Fibroblast of lung (primary cell): Measurements from ENCODE around the gene PMS2. TPM values are rescaled to one million over a fixed set of nuclear protein-coding genes. Genes with fewer than 3 reads are reported as not detected.
"Not testable (repeated sequence)": the region's sequence is repeated elsewhere in the genome, so short reads cannot be mapped to it uniquely, and the experiment has no call there.

ENCODE experiments used
- DNase-seq, 2 donors: peaks; one replicate each; pipeline versions ENCODE4 v3.0.0 to v3.0.0-alpha.2; 2010; ENCODE audit warnings: low read depth in 2 of 2
- H2AFZ ChIP-seq: 2 replicates; pipeline ENCODE4 v1.5.1; 2012; ENCODE audit warnings: low read length, control low read depth, inconsistent platforms
- H3K27ac ChIP-seq: 2 replicates; pipeline ENCODE4 v1.5.1; 2011; ENCODE audit warnings: low read length, control low read depth; ENCODE audit not compliant: insufficient read depth
- H3K27me3 ChIP-seq: 2 replicates; pipeline ENCODE4 v1.5.1; 2011; ENCODE audit warnings: mild to moderate bottlenecking, low read length; ENCODE audit not compliant: control insufficient read depth, insufficient read depth
- H3K36me3 ChIP-seq: 2 replicates; pipeline ENCODE4 v1.5.1; 2011; ENCODE audit warnings: low read length; ENCODE audit not compliant: control insufficient read depth, insufficient read depth
- H3K4me1 ChIP-seq: 2 replicates; pipeline ENCODE4 v1.5.1; 2011; ENCODE audit warnings: low read length; ENCODE audit not compliant: control insufficient read depth, insufficient read depth; ENCODE audit errors: extremely low read depth
- H3K4me2 ChIP-seq: 2 replicates; pipeline ENCODE4 v1.5.1; 2011; ENCODE audit warnings: low read length, control low read depth; ENCODE audit not compliant: insufficient read depth; ENCODE audit errors: extremely low read depth
- H3K4me3 ChIP-seq, 4 experiments: fragments of 200-600 bp in 1 of 4; sonication (generic) in 1 of 4; replicated peaks in 1 of 4; 2 replicates each; pipeline ENCODE4 v1.5.1; 2011 to 2016; ENCODE audit warnings: low read length in 4 of 4, low read depth in 3 of 4, mild to moderate bottlenecking in 3 of 4, control low read depth in 2 of 4, inconsistent platforms in 1 of 4, mixed read lengths in 1 of 4; ENCODE audit not compliant: insufficient read depth in 1 of 4; ENCODE audit errors: control extremely low read depth in 1 of 4
- H3K79me2 ChIP-seq: 2 replicates; pipeline ENCODE4 v1.5.1; 2012; ENCODE audit warnings: mild to moderate bottlenecking, low read length, inconsistent platforms; ENCODE audit not compliant: control insufficient read depth, insufficient read depth
- H3K9ac ChIP-seq: 2 replicates; pipeline ENCODE4 v1.5.1; 2011; ENCODE audit warnings: mild to moderate bottlenecking, low read length, control low read depth; ENCODE audit not compliant: insufficient read depth
- H3K9me3 ChIP-seq: 2 replicates; pipeline ENCODE4 v1.5.1; 2012; ENCODE audit warnings: low read depth, low read length; ENCODE audit not compliant: control insufficient read depth, insufficient read depth
- H4K20me1 ChIP-seq: 2 replicates; pipeline ENCODE4 v1.5.1; 2011; ENCODE audit warnings: low read length; ENCODE audit not compliant: control insufficient read depth, insufficient read depth; ENCODE audit errors: extremely low read depth
- polyA plus RNA-seq, 2 donors: library from polyadenylated mRNA; depleted of rRNA in 1 of 2; stranded (reverse) in 1 of 2; unstranded in 1 of 2; fragments of >200 nt; gene quantifications; 2 replicates each; pipeline ENCODE4 v1.2.1, GENCODE V29; 2011 to 2012; ENCODE audit warnings: missing spikeins in 1 of 2
- total RNA-seq: library from RNA; depleted of rRNA; stranded (reverse); fragments of >200 nt; gene quantifications from 2 replicates; pipeline ENCODE4 v1.2.1, GENCODE V29; 2014

Gene PMS2
- total and polyA plus RNA-seq, 2 donors (not counting 1 experiment from before 2014, with no cell fraction given): 7.9 to 28.1 TPM

DNA sequence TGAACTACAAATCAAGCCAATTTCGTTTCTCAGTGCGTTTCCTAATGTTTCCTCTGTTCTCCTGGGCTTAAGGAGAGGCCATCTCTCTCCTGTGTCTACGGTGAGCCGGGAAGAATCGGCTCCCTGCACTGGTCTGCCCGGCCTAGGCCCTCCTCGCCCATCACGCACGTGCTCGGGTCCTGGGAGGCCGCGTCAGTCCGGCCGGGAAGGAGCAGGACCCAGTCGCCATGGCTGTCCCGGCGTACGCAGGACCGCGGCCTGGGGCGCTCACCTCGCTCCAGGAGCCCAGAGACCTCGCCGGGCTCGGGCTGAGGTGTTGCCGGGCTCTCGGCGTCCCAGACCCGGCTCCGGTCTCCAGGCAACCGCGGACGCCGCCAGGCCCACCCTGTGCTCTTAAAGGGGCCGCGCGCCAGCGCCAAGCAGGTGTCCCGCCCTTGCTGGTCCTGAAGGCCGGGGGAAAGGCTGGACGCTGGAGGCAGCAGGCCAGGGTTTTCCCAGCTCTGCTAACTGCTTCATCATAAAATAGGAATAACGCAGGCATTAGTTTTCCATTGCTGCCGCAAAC is 38.4 kb downstream of the PMS2 start, which contains the start of gene RSPH10B:
Gene RSPH10B (minus strand): TSS at position 343 of the 565 bp plus-strand sequence. CDS start 3,573 bp downstream, outside the sequence.
- not testable (repeated sequence) for H3K4me3 ChIP-seq, H3K36me3 ChIP-seq, DNase-seq

DNA sequence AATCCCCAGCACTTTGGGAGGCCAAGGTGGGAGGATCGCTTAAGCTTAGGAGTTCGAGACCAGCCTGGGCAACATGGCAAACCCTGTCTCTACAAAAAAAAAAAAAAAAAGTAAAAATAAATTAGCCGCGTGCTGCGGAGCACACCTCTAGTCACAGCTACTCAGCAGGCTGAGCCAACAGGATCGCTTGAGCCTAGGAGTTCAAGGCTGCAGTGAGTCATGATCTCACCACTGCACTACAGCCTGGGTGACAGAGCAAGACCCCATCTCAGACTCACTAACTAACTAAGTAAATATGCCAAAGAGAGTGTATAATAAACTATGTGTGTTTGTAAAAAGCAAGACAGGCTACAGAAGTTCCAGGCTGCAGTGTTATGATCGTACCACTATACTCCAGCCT is 45.0 kb downstream of the PMS2 start:
- not testable (repeated sequence) for H3K9ac ChIP-seq, H3K36me3 ChIP-seq, H2AFZ ChIP-seq, H3K4me1 ChIP-seq, H3K27me3 ChIP-seq, H3K4me3 ChIP-seq, H3K4me2 ChIP-seq, DNase-seq, H3K79me2 ChIP-seq, H3K9me3 ChIP-seq, H3K27ac ChIP-seq, H4K20me1 ChIP-seq

More for the DNA sequence above, 38.4 kb downstream of the PMS2 start, which contains the start of gene RSPH10B:
- not testable (repeated sequence) for H3K4me2 ChIP-seq, H3K4me1 ChIP-seq, H3K27me3 ChIP-seq, H3K79me2 ChIP-seq, H4K20me1 ChIP-seq, H3K9ac ChIP-seq, H3K9me3 ChIP-seq, H3K27ac ChIP-seq, H2AFZ ChIP-seq

- not testable (repeated sequence) for H3K4me3 ChIP-seq, H3K9ac ChIP-seq, H4K20me1 ChIP-seq, H2AFZ ChIP-seq, H3K4me1 ChIP-seq, H3K36me3 ChIP-seq, H3K4me2 ChIP-seq, H3K27ac ChIP-seq, H3K27me3 ChIP-seq, H3K9me3 ChIP-seq, H3K79me2 ChIP-seq, DNase-seq
Measured at GRCh38 chr7:5963205-5963604, 45.6 kb downstream of the PMS2 start.

DNA sequence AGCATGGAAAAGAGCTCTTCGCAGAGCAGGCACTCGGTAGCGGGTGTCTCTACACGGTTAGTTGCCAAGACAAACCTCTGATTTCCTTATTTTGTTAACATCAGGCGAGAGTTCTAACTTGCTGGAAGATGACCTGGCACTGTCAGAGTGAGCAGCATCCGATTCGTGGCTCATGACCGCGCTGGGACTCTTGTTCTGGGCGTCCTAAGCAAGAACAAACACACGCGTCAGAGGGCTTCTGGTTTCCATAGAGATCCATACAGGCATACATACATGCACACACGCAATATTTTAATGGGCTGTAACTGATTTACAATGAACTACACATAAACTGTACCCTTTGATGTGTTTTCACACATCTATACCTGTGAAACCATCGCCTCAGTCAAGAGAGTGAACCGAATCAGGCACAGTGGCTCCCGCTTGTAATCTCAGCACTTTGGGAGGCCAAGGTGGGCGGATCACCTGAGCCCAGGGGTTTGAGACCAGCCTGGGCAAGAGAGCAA is 73.9 kb downstream of the PMS2 start:
- not testable (repeated sequence) for H3K27ac ChIP-seq, H3K9me3 ChIP-seq, H3K27me3 ChIP-seq, H3K4me3 ChIP-seq, H3K79me2 ChIP-seq, H2AFZ ChIP-seq, H3K4me2 ChIP-seq, H3K36me3 ChIP-seq, H4K20me1 ChIP-seq, H3K9ac ChIP-seq, DNase-seq, H3K4me1 ChIP-seq

- H3K27me3 ChIP-seq, H3K4me2 ChIP-seq, H3K9ac ChIP-seq, H3K4me3 ChIP-seq, H2AFZ ChIP-seq, H3K79me2 ChIP-seq, H3K9me3 ChIP-seq, H3K4me1 ChIP-seq, H4K20me1 ChIP-seq, H3K27ac ChIP-seq, H3K36me3 ChIP-seq: not testable (repeated sequence)
- peak; percentile 0 to 43 for DNase-seq
Measured at GRCh38 chr7:5931905-5932644, 76.8 kb downstream of the PMS2 start.

- H3K4me3 ChIP-seq, H2AFZ ChIP-seq, DNase-seq, H3K36me3 ChIP-seq, H4K20me1 ChIP-seq, H3K9me3 ChIP-seq, H3K4me2 ChIP-seq, H3K9ac ChIP-seq, H3K4me1 ChIP-seq, H3K79me2 ChIP-seq, H3K27ac ChIP-seq, H3K27me3 ChIP-seq: not testable (repeated sequence)
Measured at GRCh38 chr7:5931250-5931649, 77.6 kb downstream of the PMS2 start.
